Fibroblast of pulmonary artery (primary cell): ENCODE results near the gene CCDC183.

ENCODE experiments used
- DNase-seq: peaks from one replicate; pipeline ENCODE4 v3.0.0-alpha.2; 2010; ENCODE audit warnings: low read depth
- H3K4me3 ChIP-seq: replicated peaks from 2 replicates; pipeline ENCODE4 v1.5.1; 2011; ENCODE audit warnings: low read depth, mild to moderate bottlenecking, control low read depth, low read length, moderate library complexity
- CTCF ChIP-seq: IDR thresholded peaks from 2 replicates; pipeline ENCODE4 v1.5.1; 2011; ENCODE audit warnings: mild to moderate bottlenecking, control low read depth, low read length, inconsistent platforms; ENCODE audit errors: missing control alignments

CCDC183 gene

GRCh38 chr9:136814725-136815421 is 18.7 kb downstream of the CCDC183 start:
- no peak for DNase-seq
- no peak overlapping the region for H3K4me3 ChIP-seq

GRCh38 chr9:136815422-136815782 is 19.3 kb downstream of the CCDC183 start:
- H3K4me3 ChIP-seq, result no peak overlapping the region
- DNase-seq, result no peak
- no peak for TF ChIP-seq CTCF

More at GRCh38 chr9:136814725-136815421, 18.7 kb downstream of the CCDC183 start:
- TF ChIP-seq CTCF, result no peak

DNA sequence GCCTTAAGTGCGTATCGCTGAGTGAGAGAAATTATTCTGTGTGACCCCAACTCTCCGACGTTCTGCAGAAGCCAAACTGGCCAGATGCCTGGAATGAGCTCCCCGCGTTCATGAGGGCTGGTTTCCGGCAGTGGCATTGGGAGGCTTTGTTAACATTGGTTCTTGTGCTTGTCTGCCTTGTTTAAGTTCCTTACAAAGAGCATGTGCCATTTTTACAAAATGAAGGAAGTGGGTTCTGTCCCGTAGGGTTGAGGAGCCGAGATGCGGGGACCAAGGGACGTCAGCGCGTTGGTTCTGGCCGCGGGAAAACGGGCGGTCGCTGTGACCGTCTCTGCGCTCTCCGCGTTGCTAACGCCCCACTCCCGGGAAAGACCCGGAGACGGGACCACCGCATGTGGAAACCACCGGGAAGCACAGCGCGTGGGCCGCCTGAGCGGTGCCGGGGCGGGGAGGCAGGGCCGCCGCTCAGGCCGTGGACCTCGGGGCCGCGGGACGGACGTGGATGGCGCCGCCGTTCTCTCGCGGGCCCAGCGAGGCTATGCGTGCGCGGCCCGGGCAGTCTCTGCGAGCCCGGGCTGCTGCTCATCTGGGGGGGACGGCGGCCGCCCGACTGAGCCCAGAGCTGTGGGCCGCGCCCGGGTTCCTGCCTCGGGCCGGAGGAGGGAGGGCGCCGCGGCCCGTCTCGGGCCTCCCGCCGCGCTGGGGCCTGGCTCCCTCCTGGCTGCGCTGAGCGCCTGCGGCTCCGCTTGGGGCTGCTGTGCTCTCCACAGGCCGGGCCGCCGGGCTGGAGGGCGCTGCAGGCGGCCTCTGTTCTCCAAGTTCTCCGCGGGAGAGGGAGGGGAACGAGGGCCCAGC is 25.1 kb downstream of the CCDC183 start:
- peak; percentile 37 for DNase-seq
- TF ChIP-seq CTCF, result no peak
- H3K4me3 ChIP-seq, result peak overlapping the region; percentile 2

GRCh38 chr9:136821826-136822544 is 25.8 kb downstream of the CCDC183 start:
- DNase-seq, result no peak
- TF ChIP-seq CTCF, result no peak
- no peak overlapping the region for H3K4me3 ChIP-seq

DNA sequence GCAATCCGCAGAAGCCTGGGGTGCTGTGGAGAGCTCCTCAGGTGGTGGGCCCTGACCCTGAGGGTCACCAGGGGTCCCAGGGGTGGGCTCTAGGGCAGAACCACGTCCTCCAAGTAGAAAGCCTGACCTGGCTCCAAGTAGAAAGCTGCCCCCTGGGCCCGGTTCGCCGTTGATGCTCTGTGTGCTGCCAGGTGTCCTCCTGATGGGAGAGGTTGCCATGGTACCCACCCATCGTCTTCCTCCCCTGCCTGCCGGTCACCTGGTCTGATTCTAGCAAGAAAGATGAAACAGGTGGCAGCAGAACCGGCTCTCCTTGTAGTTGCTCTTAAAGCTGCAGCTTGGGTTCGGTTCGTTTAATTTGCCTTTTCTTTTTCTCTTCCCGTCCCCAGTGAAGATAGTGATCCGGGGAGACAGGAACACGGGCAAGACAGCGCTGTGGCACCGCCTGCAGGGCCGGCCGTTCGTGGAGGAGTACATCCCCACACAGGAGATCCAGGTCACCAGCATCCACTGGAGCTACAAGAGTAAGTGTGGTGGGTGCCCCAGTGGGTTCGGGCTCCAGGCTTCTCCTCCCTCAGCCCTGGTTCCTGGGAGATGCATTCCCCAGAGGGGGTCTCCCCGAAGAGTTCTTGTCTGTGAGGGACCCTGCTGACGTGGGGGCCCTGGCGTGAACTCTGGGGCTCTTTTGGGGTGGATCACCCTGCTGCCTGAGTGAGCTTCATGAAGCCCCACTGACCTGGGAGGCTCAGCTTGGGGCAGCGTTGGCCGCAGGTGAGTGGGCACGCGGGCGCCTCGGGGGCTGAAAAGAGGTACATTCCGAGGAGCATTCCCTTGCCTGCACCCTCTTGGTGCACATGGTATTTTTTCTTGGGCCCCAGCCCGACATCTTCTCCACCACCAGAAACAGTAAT is 27.3 kb downstream of the CCDC183 start:
- no peak for TF ChIP-seq CTCF
- H3K4me3 ChIP-seq, result no peak overlapping the region
- no peak for DNase-seq
